Stimulated activated CD4-positive, alpha-beta T cell treated with anti-CD3 and anti-CD28 coated beads, Interleukin-4, amount 100 ng/mL, for 4 hours (primary cell): ENCODE results near the gene PCOLCE2.

Source experiments
- DNase-seq, 2 experiments: peaks; one replicate each; pipeline ENCODE4 v3.0.0-alpha.2; 2020

The PCOLCE2 gene

DNA sequence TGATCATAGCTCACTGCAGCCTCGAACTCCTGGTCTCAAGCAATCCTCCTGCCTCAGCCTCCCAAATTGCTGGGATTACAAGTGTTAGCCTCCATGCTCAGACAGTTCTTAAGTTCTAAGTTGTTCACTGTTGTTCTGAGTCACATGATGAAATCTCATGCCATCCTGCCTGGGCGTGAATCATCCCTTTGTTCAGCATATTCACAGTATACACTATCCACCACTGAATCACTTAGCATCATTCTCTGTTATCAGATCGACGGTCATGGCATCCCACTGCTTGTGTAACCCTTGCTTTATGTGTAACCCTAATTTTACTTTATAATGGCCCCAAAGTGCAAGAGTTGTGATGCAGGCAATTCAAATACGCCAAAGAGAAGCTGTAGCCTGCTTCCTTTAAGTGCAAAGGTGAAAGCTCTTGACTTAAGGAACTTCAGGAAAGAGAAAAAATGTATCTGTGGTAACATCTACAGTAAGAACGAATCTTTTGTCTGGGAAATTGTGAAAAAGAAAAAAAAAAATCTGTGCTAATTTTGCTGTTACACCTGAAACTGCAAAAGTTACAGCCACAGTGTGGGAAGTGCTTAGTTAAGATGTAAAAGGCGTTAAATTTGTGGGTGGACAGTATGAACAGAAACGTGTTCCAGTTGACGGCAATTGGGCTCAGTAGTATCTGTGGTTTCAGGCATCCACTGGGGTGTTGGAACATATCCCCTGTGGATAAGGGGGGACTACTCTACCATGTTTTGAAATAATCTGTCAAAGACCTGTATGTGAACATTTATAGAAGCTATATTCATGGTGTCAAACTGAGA lies 80.6 kb downstream of the PCOLCE2 start:
- DNase-seq: no peak

DNA sequence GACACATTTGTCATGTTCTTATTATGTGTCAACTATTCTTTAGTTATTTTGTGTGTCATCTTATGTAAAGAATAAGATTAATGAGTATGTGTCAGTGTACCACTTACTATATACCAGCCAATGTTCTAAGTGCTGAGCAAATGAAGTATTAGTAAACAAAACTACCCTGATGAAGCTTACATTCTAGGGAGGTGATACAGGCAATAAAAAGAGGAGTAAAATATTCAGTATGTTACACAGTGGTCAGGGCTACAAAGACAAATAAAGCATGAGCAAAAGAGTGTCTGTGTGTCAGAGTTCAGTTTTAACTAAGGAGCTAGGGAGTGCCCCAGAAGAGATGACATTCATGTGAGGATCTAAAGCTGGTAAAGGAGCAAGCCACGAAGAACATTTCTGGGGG lies 86.0 kb downstream of the PCOLCE2 start:
- no peak for DNase-seq

DNA sequence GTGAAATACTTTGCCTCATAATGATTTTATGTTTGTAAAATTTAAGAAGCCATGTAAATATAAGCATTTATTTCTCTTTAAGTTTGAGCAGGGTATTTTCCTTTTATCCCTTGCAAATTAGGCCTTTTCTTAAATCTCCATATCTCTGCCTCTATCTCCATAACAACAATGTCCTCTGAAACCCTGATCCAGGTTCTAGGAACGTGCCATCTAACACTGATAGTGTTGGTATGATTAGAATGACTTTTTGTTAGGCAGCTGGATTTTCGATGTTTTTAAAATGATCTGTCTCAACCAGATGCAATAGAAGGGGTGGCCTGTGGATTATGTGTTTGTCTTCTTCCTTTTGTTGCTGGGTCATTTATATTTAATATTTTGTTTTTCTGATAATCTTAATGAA lies 87.1 kb downstream of the PCOLCE2 start:
- DNase-seq: no peak

DNA sequence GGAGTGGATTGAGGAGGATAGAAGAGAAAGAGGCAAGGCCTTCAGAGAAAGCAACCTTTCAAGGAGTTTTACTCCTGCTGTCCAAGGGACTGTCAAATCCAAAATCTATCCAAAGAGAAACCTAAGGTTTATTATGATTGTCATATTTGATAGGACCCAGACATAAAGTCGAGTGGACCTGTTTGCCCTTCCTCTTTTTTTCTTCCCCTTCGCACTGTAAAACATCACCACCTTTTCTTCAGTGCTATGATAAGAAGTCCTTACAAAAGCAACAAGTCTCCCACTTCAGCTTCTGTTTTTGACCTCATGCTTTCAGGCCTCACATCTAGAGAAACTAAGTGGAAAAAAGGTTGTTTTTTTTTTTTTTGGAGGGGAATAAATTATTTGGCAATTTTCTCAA lies 92.1 kb downstream of the PCOLCE2 start:
- DNase-seq: no peak

DNA sequence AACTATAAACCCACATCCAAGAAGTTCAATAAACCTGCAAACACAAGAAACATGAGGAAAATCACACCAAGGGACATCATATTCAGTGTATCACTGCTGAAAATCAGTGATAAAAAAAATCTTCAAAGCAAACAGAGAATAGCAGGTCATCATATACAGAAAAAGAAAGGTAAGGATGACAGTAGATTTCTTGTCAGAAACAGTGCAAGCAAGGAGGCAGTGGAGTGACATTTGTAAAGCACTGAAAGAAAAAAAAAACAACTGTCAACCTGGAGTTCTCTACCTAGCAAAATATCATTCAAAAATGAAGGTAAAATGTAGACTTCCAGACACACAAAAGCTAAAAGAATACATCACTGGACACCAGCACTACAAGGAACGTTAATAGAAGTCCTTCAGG lies 93.6 kb downstream of the PCOLCE2 start:
- no peak for DNase-seq

DNA sequence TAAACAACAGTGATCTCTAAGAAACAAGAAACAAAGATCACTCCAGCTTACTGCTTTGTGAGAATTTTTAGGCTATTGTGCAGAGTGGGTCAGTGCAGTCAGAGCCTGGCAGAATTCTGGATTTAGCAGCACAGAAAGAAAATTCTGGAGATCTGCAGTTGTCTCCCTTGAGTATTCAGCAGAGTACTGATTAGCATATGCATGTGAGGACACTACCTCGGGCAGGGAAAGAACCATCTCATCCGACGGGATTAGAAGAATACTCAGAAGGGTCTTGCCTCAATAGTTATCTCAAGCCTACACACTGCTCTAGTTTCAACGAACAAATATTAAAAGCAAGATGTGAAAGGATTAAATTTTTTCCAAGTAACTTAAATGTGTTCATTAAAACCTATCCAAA lies 94.4 kb downstream of the PCOLCE2 start:
- DNase-seq: no peak

DNA sequence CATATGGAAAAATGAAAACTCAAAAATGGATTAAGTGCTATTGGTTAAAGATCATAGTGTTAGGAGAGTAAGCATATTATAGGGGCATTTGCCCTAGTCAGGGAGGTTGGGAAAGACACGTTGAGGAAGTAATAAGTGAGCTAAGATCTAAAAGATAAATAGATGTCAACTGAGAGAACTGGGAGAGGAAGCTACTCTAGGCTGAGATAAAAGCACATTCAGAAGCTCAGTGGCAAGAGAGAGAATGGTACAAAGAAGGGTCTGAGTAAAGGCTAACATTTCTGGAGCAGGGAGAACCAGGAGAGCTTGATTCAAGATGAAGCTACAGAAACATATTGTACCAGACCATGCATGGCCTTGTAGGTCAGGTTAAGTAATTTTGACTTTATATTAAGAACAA lies 101.2 kb downstream of the PCOLCE2 start:
- DNase-seq: no peak

DNA sequence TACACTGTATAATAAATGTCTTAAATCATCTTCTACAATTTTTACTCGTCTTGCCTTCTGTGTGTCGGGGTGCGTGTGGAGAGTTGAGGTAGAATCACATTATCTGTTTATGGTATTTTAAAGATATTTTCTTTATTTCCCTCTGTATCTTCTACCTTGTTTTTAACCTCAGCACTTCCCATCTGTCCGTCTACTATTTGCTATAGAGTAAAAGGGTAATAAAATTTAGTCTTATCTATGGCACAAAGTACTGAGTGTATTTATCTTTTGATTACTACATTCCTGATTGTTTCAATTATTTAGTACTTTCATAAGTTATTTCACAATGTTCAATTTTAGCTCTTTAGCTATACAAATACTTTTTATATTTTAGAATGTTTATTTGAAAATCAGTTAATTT lies 102.9 kb downstream of the PCOLCE2 start:
- DNase-seq: no peak

DNA sequence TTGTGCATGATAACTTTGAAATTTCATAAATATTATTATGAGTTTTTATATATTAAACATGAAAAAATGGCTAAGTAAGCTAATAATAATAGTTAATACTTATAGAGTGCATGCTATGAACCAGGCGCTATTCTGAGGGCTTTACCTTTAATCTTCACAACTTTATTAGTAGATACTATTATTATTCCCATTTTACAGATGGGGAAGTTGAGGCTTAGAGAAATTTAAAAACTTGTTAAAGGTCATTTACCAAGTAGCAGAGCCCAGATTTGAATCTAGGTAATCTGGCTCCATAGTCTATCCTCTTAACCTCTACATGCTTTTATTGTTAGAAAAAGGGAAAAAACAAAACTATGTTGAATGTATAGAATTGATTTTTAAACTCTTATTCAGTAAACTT lies 104.7 kb downstream of the PCOLCE2 start:
- DNase-seq: no peak

DNA sequence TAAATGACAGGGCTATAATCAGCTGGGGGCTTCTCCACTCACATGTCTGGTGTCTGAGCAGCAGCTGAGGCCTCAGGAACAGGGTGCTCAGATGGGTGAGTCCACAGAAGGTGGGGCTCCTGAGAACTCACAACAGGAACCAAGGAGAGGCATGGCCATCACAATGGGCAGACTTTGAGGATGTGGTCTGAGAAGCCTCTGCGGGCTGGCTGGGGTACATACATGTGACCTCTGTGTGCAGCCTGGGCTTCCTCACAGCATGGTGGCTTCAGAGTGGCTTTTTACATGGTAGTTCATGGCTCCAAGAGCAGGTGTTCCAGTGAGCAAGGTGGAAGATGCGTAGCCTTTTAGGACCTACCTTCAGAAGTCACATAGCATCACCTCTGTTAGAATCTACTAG lies 106.3 kb downstream of the PCOLCE2 start:
- DNase-seq: no peak

DNA sequence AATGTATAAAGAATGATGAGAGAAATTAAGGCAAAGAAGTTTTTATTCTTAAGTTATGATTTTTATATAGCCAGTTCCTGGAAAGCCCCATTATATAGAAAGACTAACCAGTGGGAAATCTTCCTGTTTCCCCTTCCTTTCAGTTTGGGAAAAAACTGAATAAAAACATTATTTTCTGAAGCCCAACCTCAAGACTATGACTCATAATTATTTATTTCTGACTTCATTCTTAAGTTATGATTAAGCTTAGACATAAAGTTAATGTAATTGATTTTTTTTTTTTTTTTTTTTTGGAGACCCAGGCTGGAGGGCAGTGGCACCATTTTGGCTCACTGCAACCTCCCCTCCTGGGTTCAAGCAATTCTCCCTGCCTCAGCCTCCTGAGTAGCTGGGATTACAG lies 109.3 kb downstream of the PCOLCE2 start:
- no peak for DNase-seq

DNA sequence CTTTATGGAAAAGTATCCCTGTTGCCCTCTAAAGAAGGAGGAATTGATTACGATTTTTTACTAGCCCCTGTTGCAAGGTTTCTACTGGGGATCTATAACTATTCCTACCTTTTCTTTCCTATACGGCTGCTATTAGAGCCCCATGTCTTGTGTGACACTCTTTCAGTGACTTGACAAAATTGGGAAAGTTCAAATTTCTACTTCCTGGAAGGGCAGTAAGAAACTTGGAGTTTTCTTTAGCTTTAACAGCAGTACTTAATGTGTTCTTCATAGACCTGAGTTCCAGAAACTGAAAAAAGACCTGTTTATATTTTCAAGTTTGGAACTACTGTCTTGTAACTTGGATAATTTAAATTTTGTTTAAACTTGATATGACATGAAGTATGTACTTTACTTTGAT lies 110.3 kb downstream of the PCOLCE2 start:
- DNase-seq: no peak

DNA sequence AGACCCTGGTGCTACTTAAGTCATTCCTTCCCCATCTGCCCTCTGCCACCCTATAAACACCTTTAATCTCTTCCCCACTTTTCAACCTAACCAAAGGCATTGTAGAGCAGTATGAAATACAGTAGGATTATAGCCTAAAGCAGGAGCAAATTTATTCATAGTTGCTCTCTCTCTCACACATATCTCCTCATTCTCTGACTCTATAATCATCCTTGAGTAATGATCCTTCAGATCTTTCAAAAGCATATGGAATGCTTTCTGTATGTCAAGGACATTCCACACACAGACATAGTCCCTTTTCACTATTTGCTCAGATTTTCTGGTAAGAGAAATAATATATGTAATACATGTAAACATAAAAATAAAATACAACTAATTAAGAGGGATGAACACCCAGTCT lies 111.0 kb downstream of the PCOLCE2 start:
- no peak for DNase-seq

DNA sequence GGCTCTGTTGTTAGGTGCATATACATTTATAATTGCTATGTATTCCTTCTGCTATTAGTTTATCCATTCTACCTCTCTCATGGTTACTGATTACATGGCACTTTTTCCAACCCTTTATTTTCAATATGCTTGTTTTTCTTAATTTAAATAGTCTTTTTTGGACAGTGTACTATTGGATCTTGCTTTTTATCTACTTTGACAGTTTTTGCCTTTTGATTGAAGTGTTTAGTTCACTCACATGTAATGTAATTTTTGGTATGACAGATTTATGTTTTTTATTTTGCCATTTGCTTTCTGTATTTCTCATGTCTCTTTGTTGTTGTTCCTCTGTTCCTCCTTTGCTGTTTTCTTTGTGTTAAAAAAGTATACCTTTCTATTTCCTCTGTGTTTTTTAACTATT lies 120.5 kb downstream of the PCOLCE2 start:
- DNase-seq: no peak
